ENCODE results near the gene CERS3. TPM values are rescaled to one million over a fixed set of nuclear protein-coding genes. Genes with fewer than 3 reads are reported as not detected.

The CERS3 gene
- total RNA-seq, 2 experiments from 2014 or later, result 0.34 to 0.44 TPM

- Mint-ChIP-seq H3K4me3 (no peak overlapping the region), H3K27me3 (no peaks in the 10 kb centered on the region), H3K36me3 (no peaks in the 10 kb centered on the region), H3K27ac (no peak overlapping the region), H3K9me3 (no peaks in the 10 kb centered on the region), H3K4me1 (peaks cover 2% of the 10 kb centered on the region)
- DNase-seq, result no peak
- no peak for ATAC-seq (ENCODE audit: low read depth)
- POLR2A ChIA-PET, result no interaction called here
Measured at GRCh38 chr15:100434561-100434960, 94.2 kb downstream of the CERS3 start.

GRCh38 chr15:100434038-100434437, 94.7 kb downstream of the CERS3 start:
- Mint-ChIP-seq H3K36me3 (no peaks in the 10 kb centered on the region), H3K27ac (no peak overlapping the region), H3K27me3 (no peaks in the 10 kb centered on the region), H3K4me1 (peaks cover 2% of the 10 kb centered on the region), H3K9me3 (no peaks in the 10 kb centered on the region), H3K4me3 (no peak overlapping the region)
- POLR2A ChIA-PET, result no interaction called here
- DNase-seq (no peak), ATAC-seq (ENCODE audit: low read depth) (no peak)

DNA sequence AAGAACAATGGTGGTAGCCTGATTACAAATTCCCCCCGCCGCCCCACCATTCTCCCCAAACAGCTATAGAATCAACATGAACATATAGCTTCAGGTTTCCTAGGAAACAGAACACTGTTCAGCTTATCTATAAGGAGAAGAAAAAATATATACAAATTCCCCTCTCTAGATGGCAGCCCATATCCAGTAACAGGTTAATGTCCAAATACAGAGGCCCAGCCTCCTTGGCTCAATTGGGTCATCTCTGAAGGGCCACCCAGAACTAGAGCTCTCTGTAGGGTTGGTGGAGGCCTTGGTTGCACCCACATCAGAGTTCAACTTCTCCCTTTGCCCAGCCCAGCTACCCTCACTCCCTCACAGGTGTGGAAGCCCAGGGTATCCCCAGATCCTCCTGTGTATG, 95.4 kb downstream of the CERS3 start:
- H3K27me3 Mint-ChIP-seq, result no peaks in the 10 kb centered on the region
- DNase-seq (no peak), ATAC-seq (ENCODE audit: low read depth) (no peak)
- POLR2A ChIA-PET, result no interaction called here
- H3K9me3 Mint-ChIP-seq, result no peaks in the 10 kb centered on the region
- H3K4me1 Mint-ChIP-seq, result no peaks in the 10 kb centered on the region
- no peaks in the 10 kb centered on the region for H3K36me3 Mint-ChIP-seq
- no peak overlapping the region for H3K27ac Mint-ChIP-seq
- no peak overlapping the region for H3K4me3 Mint-ChIP-seq

DNA sequence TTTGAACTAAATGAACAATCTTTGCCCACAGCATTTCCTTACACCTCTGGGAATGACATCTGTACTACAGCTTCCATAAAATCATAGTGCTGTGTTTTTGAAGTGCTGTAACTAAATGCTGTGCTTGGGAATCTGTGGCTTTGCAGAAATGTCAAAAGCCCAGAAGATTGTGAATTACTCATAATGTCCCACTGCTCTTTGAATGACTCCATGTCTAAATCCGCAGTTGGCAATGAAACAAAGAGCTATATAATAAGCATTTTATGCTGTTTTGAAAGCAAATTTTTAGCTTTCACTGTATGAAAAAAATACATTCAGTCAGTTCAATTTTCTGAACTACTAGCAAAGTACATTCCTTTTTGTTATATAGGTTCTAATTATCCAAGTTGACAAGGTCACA, 98.3 kb downstream of the CERS3 start:
- POLR2A ChIA-PET, result no interaction called here
- DNase-seq (no peak), ATAC-seq (ENCODE audit: low read depth) (no peak)
- Mint-ChIP-seq H3K9me3 (no peaks in the 10 kb centered on the region), H3K4me1 (no peaks in the 10 kb centered on the region), H3K27me3 (no peaks in the 10 kb centered on the region), H3K4me3 (no peak overlapping the region), H3K27ac (no peak overlapping the region), H3K36me3 (no peaks in the 10 kb centered on the region)

- H3K36me3 Mint-ChIP-seq, result no peaks in the 10 kb centered on the region
- ATAC-seq (ENCODE audit: low read depth) (no peak), DNase-seq (no peak)
- no peak overlapping the region for H3K27ac Mint-ChIP-seq
- POLR2A ChIA-PET, result no interaction called here
- H3K9me3 Mint-ChIP-seq, result peaks cover 5% of the 10 kb centered on the region
- H3K27me3 Mint-ChIP-seq, result no peaks in the 10 kb centered on the region
- H3K4me1 Mint-ChIP-seq, result no peaks in the 10 kb centered on the region
- H3K4me3 Mint-ChIP-seq, result no peak overlapping the region
Measured at GRCh38 chr15:100429116-100429728, 99.5 kb downstream of the CERS3 start.

GRCh38 chr15:100426937-100427336, 101.8 kb downstream of the CERS3 start:
- no peaks in the 10 kb centered on the region for H3K36me3 Mint-ChIP-seq

GRCh38 chr15:100405179-100405578, 123.6 kb downstream of the CERS3 start:
- ATAC-seq (ENCODE audit: low read depth), result no peak
- Mint-ChIP-seq H3K4me3 (no peak overlapping the region), H3K36me3 (no peaks in the 10 kb centered on the region), H3K9me3 (peaks cover 10% of the 10 kb centered on the region), H3K4me1 (peaks cover 2% of the 10 kb centered on the region), H3K27me3 (peaks cover 3% of the 10 kb centered on the region), H3K27ac (no peak overlapping the region)
- POLR2A ChIA-PET, result no interaction called here
- DNase-seq, result no peak

More at GRCh38 chr15:100426937-100427336, 101.8 kb downstream of the CERS3 start:
- DNase-seq (no peak), ATAC-seq (ENCODE audit: low read depth) (no peak)
- Mint-ChIP-seq H3K9me3 (peaks cover 7% of the 10 kb centered on the region), H3K27me3 (no peaks in the 10 kb centered on the region), H3K4me1 (no peaks in the 10 kb centered on the region), H3K4me3 (no peak overlapping the region), H3K27ac (no peak overlapping the region)
- POLR2A ChIA-PET, result no interaction called here

- H3K4me3 Mint-ChIP-seq, result no peak overlapping the region
- peaks cover 2% of the 10 kb centered on the region for H3K4me1 Mint-ChIP-seq
- H3K27me3 Mint-ChIP-seq, result peaks cover 3% of the 10 kb centered on the region
- POLR2A ChIA-PET, result no interaction called here
- H3K9me3 Mint-ChIP-seq, result peaks cover 6% of the 10 kb centered on the region
- DNase-seq (no peak), ATAC-seq (ENCODE audit: low read depth) (no peak)
- no peak overlapping the region for H3K27ac Mint-ChIP-seq
- H3K36me3 Mint-ChIP-seq, result no peaks in the 10 kb centered on the region
Measured at GRCh38 chr15:100400996-100401395, 127.8 kb downstream of the CERS3 start.

- ATAC-seq (ENCODE audit: low read depth), result no peak
- no peaks in the 10 kb centered on the region for H3K4me1 Mint-ChIP-seq
- POLR2A ChIA-PET, result no interaction called here
- H3K27me3 Mint-ChIP-seq, result peaks cover 3% of the 10 kb centered on the region
- no peak for DNase-seq
- H3K36me3 Mint-ChIP-seq, result no peaks in the 10 kb centered on the region
- no peak overlapping the region for H3K27ac Mint-ChIP-seq
- H3K4me3 Mint-ChIP-seq, result no peak overlapping the region
- no peaks in the 10 kb centered on the region for H3K9me3 Mint-ChIP-seq
Measured at GRCh38 chr15:100394736-100395440, 133.9 kb downstream of the CERS3 start.

GRCh38 chr15:100393008-100393407, 135.7 kb downstream of the CERS3 start:
- Mint-ChIP-seq H3K27me3 (peaks cover 3% of the 10 kb centered on the region), H3K9me3 (no peaks in the 10 kb centered on the region), H3K4me1 (no peaks in the 10 kb centered on the region), H3K4me3 (no peak overlapping the region), H3K36me3 (no peaks in the 10 kb centered on the region), H3K27ac (no peak overlapping the region)
- POLR2A ChIA-PET, result no interaction called here
- DNase-seq (no peak), ATAC-seq (ENCODE audit: low read depth) (no peak)

DNA sequence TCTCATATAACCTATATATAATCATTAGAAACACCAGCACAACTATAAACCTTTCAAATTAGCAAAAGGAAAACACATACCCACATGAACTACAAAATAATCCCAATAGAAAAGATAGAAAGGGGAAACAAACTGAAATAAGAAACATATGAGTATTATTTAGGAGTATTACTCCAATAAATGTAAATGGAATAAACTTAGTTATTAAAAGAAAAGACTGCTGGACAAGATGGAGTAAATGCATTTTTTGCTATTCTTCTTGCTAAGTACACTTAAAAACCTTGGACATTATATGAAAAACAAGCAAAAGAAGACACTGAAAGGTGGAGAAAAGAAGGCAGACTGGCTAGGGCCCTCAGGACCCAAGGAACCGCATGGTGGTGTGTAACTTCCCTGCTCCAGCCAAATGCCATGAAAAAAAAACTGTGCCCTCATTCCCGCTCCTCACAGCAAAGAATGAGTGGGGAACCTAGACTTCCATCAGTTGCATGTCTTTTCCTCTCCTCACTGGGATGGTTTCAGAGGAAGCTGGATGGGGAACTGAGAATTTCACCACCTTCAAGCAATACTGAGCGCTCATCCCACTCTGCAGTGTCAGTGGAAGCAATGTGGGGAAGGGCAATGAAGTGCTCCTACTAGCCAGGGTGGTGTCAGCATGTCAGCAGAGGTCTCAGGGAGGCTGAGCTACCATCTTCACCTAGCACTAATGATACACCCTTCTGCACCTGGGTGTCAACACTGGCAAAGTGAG, 143.3 kb downstream of the CERS3 start:
- H3K4me3 Mint-ChIP-seq, result no peak overlapping the region
- ATAC-seq (ENCODE audit: low read depth) (no peak), DNase-seq (no peak)
- no peaks in the 10 kb centered on the region for H3K4me1 Mint-ChIP-seq
- POLR2A ChIA-PET, result no interaction called here
- H3K36me3 Mint-ChIP-seq, result peaks cover 7% of the 10 kb centered on the region
- no peak overlapping the region for H3K27ac Mint-ChIP-seq
- H3K9me3 Mint-ChIP-seq, result peaks cover 17% of the 10 kb centered on the region
- no peaks in the 10 kb centered on the region for H3K27me3 Mint-ChIP-seq

GRCh38 chr15:100384108-100384410, 144.7 kb downstream of the CERS3 start:
- H3K27me3 Mint-ChIP-seq, result no peaks in the 10 kb centered on the region
- no peaks in the 10 kb centered on the region for H3K4me1 Mint-ChIP-seq
- H3K4me3 Mint-ChIP-seq, result no peak overlapping the region
- POLR2A ChIA-PET, result no interaction called here
- H3K27ac Mint-ChIP-seq, result no peak overlapping the region
- H3K9me3 Mint-ChIP-seq, result peaks cover 19% of the 10 kb centered on the region
- peaks cover 7% of the 10 kb centered on the region for H3K36me3 Mint-ChIP-seq
- no peak for DNase-seq
- no peak for ATAC-seq (ENCODE audit: low read depth)

- H3K9me3 Mint-ChIP-seq, result peaks cover 19% of the 10 kb centered on the region
- ATAC-seq (ENCODE audit: low read depth) (no peak), DNase-seq (no peak)
- no peaks in the 10 kb centered on the region for H3K27me3 Mint-ChIP-seq
- peaks cover 7% of the 10 kb centered on the region for H3K36me3 Mint-ChIP-seq
- no peaks in the 10 kb centered on the region for H3K4me1 Mint-ChIP-seq
- POLR2A ChIA-PET, result no interaction called here
- no peak overlapping the region for H3K27ac Mint-ChIP-seq
- no peak overlapping the region for H3K4me3 Mint-ChIP-seq
Measured at GRCh38 chr15:100383302-100384107, 145.2 kb downstream of the CERS3 start.

All from activated naive CD8-positive, alpha-beta T cell treated with anti-CD3 and anti-CD28 coated beads, Interleukin-2, amount 10 ng/mL, durations not matched to agents 7 days and 5 days (primary cell).